CD4-positive, alpha-beta memory T cell (primary cell): ENCODE results near the gene RAP1A. TPM values are rescaled to one million over a fixed set of nuclear protein-coding genes. Genes with fewer than 3 reads are reported as not detected.

ENCODE experiments used
- CTCF ChIA-PET: fragments of 350-600 bp; sonication (Branson Sonifier 250); formaldehyde crosslinking; loops from one replicate; lab custom pipeline; 2021; ENCODE audit warnings: inconsistent platforms; ENCODE audit not compliant: partially characterized antibody; lab: Charles Lee
- POLR2A ChIA-PET: fragments of 350-600 bp; sonication (Branson Sonifier 250); formaldehyde crosslinking; loops from one replicate; lab custom pipeline; 2021; ENCODE audit not compliant: partially characterized antibody; lab: Charles Lee
- DNase-seq, 5 donors: peaks; one replicate each; pipeline versions ENCODE4 v3.0.0 to v3.0.0-alpha.2; 2020 to 2022; ENCODE audit warnings: mixed read lengths in 1 of 5
- H3K27ac ChIP-seq: one replicate; pipeline ENCODE4 v1.7.0; 2013; ENCODE audit warnings: low read depth, low read length
- H3K27me3 ChIP-seq: 2 replicates; pipeline ENCODE4 v1.7.0; 2013; ENCODE audit warnings: mild to moderate bottlenecking, low read length, moderate library complexity; ENCODE audit not compliant: insufficient read depth
- H3K36me3 ChIP-seq: 2 replicates; pipeline ENCODE4 v1.7.0; 2013; ENCODE audit warnings: mild to moderate bottlenecking, low read length, moderate library complexity; ENCODE audit not compliant: insufficient read depth
- H3K4me1 ChIP-seq: 2 replicates; pipeline ENCODE4 v1.7.0; 2013; ENCODE audit warnings: mild to moderate bottlenecking, low read length, moderate library complexity; ENCODE audit not compliant: insufficient read depth
- H3K4me3 ChIP-seq, 2 donors: one replicate each; pipeline ENCODE4 v1.7.0; 2013; ENCODE audit warnings: low read length in 2 of 2, mild to moderate bottlenecking in 1 of 2
- H3K9me3 ChIP-seq, 2 donors: one replicate each; pipeline ENCODE4 v1.7.0; 2013; ENCODE audit warnings: low read length in 2 of 2, control low read depth in 1 of 2; ENCODE audit not compliant: control insufficient read depth in 1 of 2
- H3K27ac Mint-ChIP-seq, 7 donors: one replicate each; pipeline ENCODE4 v1.8.0; 2020 to 2021; ENCODE audit warnings: mixed read lengths in 7 of 7, mild to moderate bottlenecking in 6 of 7, inconsistent platforms in 3 of 7, moderate library complexity in 3 of 7
- H3K27me3 Mint-ChIP-seq, 2 donors: one replicate each; pipeline ENCODE4 v1.8.0; 2020 to 2021; ENCODE audit warnings: mixed read lengths in 2 of 2
- H3K36me3 Mint-ChIP-seq, 2 donors: one replicate each; pipeline ENCODE4 v1.8.0; 2020 to 2021; ENCODE audit warnings: mixed read lengths in 2 of 2, inconsistent platforms in 1 of 2, mild to moderate bottlenecking in 1 of 2
- H3K4me1 Mint-ChIP-seq, 4 donors: one replicate each; pipeline ENCODE4 v1.8.0; 2020 to 2021; ENCODE audit warnings: mixed read lengths in 4 of 4, mild to moderate bottlenecking in 1 of 4
- H3K4me3 Mint-ChIP-seq, 8 donors: one replicate each; pipeline ENCODE4 v1.8.0; 2020 to 2021; ENCODE audit warnings: mixed read lengths in 8 of 8, mild to moderate bottlenecking in 7 of 8, moderate library complexity in 6 of 8, inconsistent platforms in 3 of 8
- H3K9me3 Mint-ChIP-seq, 8 donors: one replicate each; pipeline ENCODE4 v1.8.0; 2020 to 2021; ENCODE audit warnings: mixed read lengths in 8 of 8, mild to moderate bottlenecking in 5 of 8, inconsistent platforms in 3 of 8, moderate library complexity in 1 of 8
- intact Hi-C: fragments of 100-400 bp; cut with micrococcal nuclease; formaldehyde crosslinking; loops from one replicate; pipeline ENCODE4 v1.15.1; 2023
- polyA plus RNA-seq, 2 donors: library from polyadenylated mRNA; unstranded; fragments of 300-500 nt; fragmentation: Illumina TruSeq; gene quantifications; one replicate each; pipeline ENCODE4 v1.2.3, GENCODE V29; 2021
- total RNA-seq, 2 experiments: library from RNA; stranded (reverse); gene quantifications; one replicate each; pipeline ENCODE4 v1.2.3, GENCODE V29; 2021

The RAP1A gene
- total and polyA plus RNA-seq, 4 experiments from 2014 or later, result 67.2 to 134 (median 108) TPM

- Mint-ChIP-seq H3K4me1 (peaks cover 39 to 80% (median 66%) of the 10 kb centered on the region in 4 donors), H3K27ac (peak overlapping the region in 6 of 7 donors; percentile 12 to 70 (median 33)), H3K27me3 (no peaks in the 10 kb centered on the region), H3K9me3 (peaks cover 0 to 3% (median 0%) of the 10 kb centered on the region in 8 donors), H3K4me3 (peak overlapping the region in 1 of 8 donors; percentile 26), H3K36me3 (peaks cover 8 to 19% of the 10 kb centered on the region in 2 donors)
- no peaks in the 10 kb centered on the region for H3K27me3 ChIP-seq
- no peaks in the 10 kb centered on the region for H3K9me3 ChIP-seq
- no peak for DNase-seq
- no peaks in the 10 kb centered on the region for H3K36me3 ChIP-seq
- ChIA-PET CTCF (interaction anchor here (0.7 to 1.4 kb wide), 5 partner anchors 9 to 122 kb away, joined by 3 to 4 read pairs (median 3); no protein-coding TSS in a partner anchor), POLR2A (interaction anchor here (1.3 kb wide), 1 partner anchor 20 kb away, joined by 5 read pairs; the partner anchor contains the start of gene RAP1A)
- intact Hi-C loops, result no loop called here
- peaks cover 76% of the 10 kb centered on the region for H3K4me1 ChIP-seq
- no peak overlapping the region for H3K4me3 ChIP-seq
- no peak overlapping the region for H3K27ac ChIP-seq
These were observed 20.1 kb downstream of the RAP1A start for GRCh38 chr1:111639602-111640198.

- H3K27me3 Mint-ChIP-seq, result no peaks in the 10 kb centered on the region
- CTCF ChIA-PET, result no interaction called here
- Histone ChIP-seq H3K27ac (no peak overlapping the region), H3K36me3 (no peaks in the 10 kb centered on the region), H3K27me3 (no peaks in the 10 kb centered on the region), H3K4me3 (no peak overlapping the region), H3K9me3 (no peaks in the 10 kb centered on the region), H3K4me1 (peaks cover 78% of the 10 kb centered on the region)
- H3K36me3 Mint-ChIP-seq, result peaks cover 17 to 19% of the 10 kb centered on the region in 2 donors
- peak overlapping the region in 2 of 8 donors; percentile 1 to 35 for H3K4me3 Mint-ChIP-seq
- peak overlapping the region in 3 of 7 donors; percentile 7 to 78 (median 38) for H3K27ac Mint-ChIP-seq
- H3K4me1 Mint-ChIP-seq, result peaks cover 52 to 85% (median 70%) of the 10 kb centered on the region in 4 donors
- DNase-seq, result no peak
- peaks cover 0 to 3% (median 0%) of the 10 kb centered on the region in 8 donors for H3K9me3 Mint-ChIP-seq
- intact Hi-C loops, result no loop called here
- POLR2A ChIA-PET, result no interaction called here
These were observed 23.5 kb downstream of the RAP1A start for GRCh38 chr1:111643097-111643496.

DNA sequence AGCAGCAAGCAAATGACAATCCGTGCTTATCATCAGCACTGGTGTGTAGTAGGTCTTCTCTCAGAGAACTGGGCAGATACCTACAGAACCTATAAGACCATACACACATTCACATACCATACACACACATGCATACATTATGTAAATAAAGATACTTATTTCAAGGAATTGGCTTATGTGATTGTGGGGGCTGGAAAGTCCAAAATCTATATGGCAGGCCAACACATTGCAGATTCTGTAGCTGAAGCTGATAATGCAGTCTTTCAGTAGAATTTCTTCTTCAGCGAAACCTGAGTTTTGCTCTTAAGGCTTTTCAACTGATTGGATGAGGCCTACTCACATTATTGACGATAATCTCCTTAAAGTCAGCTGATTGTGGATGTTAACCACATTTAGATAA, 24.1 kb downstream of the RAP1A start:
- Histone ChIP-seq H3K27ac (no peak overlapping the region), H3K27me3 (no peaks in the 10 kb centered on the region), H3K36me3 (no peaks in the 10 kb centered on the region), H3K4me1 (peaks cover 78% of the 10 kb centered on the region), H3K4me3 (no peak overlapping the region), H3K9me3 (no peaks in the 10 kb centered on the region)
- H3K4me3 Mint-ChIP-seq, result peak overlapping the region in 1 of 8 donors; percentile 1
- peak overlapping the region in 5 of 7 donors; percentile 7 to 91 (median 38) for H3K27ac Mint-ChIP-seq
- peaks cover 22 to 24% of the 10 kb centered on the region in 2 donors for H3K36me3 Mint-ChIP-seq
- ChIA-PET POLR2A (interaction anchor here (0.6 to 2.4 kb wide), 5 partner anchors 10 to 136 kb away, joined by 3 to 6 read pairs (median 5); partner anchors contain the start of gene RAP1A), CTCF (interaction anchor here (1.2 kb wide), 1 partner anchor 36 kb away, joined by 3 read pairs; no protein-coding TSS in a partner anchor)
- H3K4me1 Mint-ChIP-seq, result peaks cover 52 to 85% (median 70%) of the 10 kb centered on the region in 4 donors
- H3K27me3 Mint-ChIP-seq, result no peaks in the 10 kb centered on the region
- peaks cover 0 to 3% (median 0%) of the 10 kb centered on the region in 8 donors for H3K9me3 Mint-ChIP-seq
- DNase-seq, result no peak
- intact Hi-C loops, result loop anchor here (1.0 kb wide), 1 partner anchor 10 kb away; no protein-coding TSS in a partner anchor

DNA sequence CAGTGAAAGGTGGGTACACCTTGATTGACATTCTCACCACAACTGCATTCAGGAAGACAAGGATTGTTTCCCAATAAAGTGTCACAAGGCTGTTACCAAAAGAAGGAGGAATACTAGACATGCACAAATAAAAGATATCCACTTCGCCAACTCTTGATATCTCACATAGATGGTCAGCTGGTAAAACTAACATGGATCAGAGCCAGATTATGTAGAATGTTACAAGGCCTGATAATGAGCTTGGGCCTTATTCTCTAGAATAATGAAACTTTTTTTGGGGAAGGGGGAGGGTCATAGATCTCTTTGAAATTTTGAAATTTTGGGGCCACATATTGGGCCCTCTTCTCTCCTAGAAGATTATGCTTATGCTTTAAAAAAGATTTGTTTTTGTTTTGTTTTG, 24.9 kb downstream of the RAP1A start:
- ChIA-PET CTCF (interaction anchor here (0.8 to 2.6 kb wide), 4 partner anchors 8 to 136 kb away, joined by 3 to 15 read pairs (median 3); no protein-coding TSS in a partner anchor), POLR2A (interaction anchor here (1.3 to 2.4 kb wide), 4 partner anchors 16 to 137 kb away, joined by 4 to 6 read pairs (median 5); partner anchors contain the start of gene RAP1A)
- Mint-ChIP-seq H3K27ac (peak overlapping the region in 6 of 7 donors; percentile 38 to 91 (median 61)), H3K27me3 (no peaks in the 10 kb centered on the region), H3K4me3 (peak overlapping the region in 3 of 8 donors; percentile 5 to 77 (median 53)), H3K36me3 (peaks cover 27 to 28% of the 10 kb centered on the region in 2 donors), H3K4me1 (peaks cover 59 to 85% (median 71%) of the 10 kb centered on the region in 4 donors), H3K9me3 (peaks cover 0 to 3% (median 0%) of the 10 kb centered on the region in 8 donors)
- Histone ChIP-seq H3K36me3 (no peaks in the 10 kb centered on the region), H3K4me3 (no peak overlapping the region), H3K9me3 (no peaks in the 10 kb centered on the region), H3K27ac (no peak overlapping the region), H3K27me3 (no peaks in the 10 kb centered on the region), H3K4me1 (peaks cover 78% of the 10 kb centered on the region)
- no peak for DNase-seq
- intact Hi-C loops, result loop anchor here (1.0 kb wide), 1 partner anchor 11 kb away; no protein-coding TSS in a partner anchor

GRCh38 chr1:111647736-111648135, 28.1 kb downstream of the RAP1A start:
- CTCF ChIA-PET, result interaction anchor here (1.6 to 3.5 kb wide), 2 partner anchors 9 to 139 kb away, joined by 4 to 30 read pairs; no protein-coding TSS in a partner anchor
- intact Hi-C loops, result no loop called here
- peak in 3 of 5 donors; percentile 36 to 50 (median 41) for DNase-seq
- no peak overlapping the region for H3K27ac ChIP-seq
- Mint-ChIP-seq H3K36me3 (peaks cover 23 to 37% of the 10 kb centered on the region in 2 donors), H3K9me3 (peaks cover 0 to 3% (median 0%) of the 10 kb centered on the region in 8 donors), H3K4me3 (peak overlapping the region in 7 of 8 donors; percentile 36 to 84 (median 65)), H3K27me3 (no peaks in the 10 kb centered on the region), H3K27ac (peak overlapping the region; percentile 54 to 95 (median 88)), H3K4me1 (peaks cover 62 to 93% (median 79%) of the 10 kb centered on the region in 4 donors)
- H3K27me3 ChIP-seq, result no peaks in the 10 kb centered on the region
- H3K4me3 ChIP-seq, result no peak overlapping the region
- peaks cover 84% of the 10 kb centered on the region for H3K4me1 ChIP-seq
- H3K36me3 ChIP-seq, result no peaks in the 10 kb centered on the region
- POLR2A ChIA-PET, result interaction anchor here (1.0 to 1.1 kb wide), 2 partner anchors 21 to 54 kb away, joined by 3 to 4 read pairs; no protein-coding TSS in a partner anchor
- H3K9me3 ChIP-seq, result no peaks in the 10 kb centered on the region

GRCh38 chr1:111648806-111649205, 29.2 kb downstream of the RAP1A start:
- peaks cover 85% of the 10 kb centered on the region for H3K4me1 ChIP-seq
- peak overlapping the region; percentile 0 for H3K27ac ChIP-seq
- no peak for DNase-seq
- H3K9me3 ChIP-seq, result no peaks in the 10 kb centered on the region
- H3K36me3 Mint-ChIP-seq, result peaks cover 14 to 36% of the 10 kb centered on the region in 2 donors
- H3K9me3 Mint-ChIP-seq, result peaks cover 0 to 3% (median 0%) of the 10 kb centered on the region in 8 donors
- H3K27me3 Mint-ChIP-seq, result no peaks in the 10 kb centered on the region
- intact Hi-C loops, result no loop called here
- peak overlapping the region in 5 of 8 donors; percentile 36 to 73 (median 56) for H3K4me3 Mint-ChIP-seq
- H3K4me1 Mint-ChIP-seq, result peaks cover 68 to 92% (median 81%) of the 10 kb centered on the region in 4 donors
- peak overlapping the region; percentile 28 to 84 (median 77) for H3K27ac Mint-ChIP-seq
- ChIA-PET POLR2A (interaction anchor here (0.7 to 2.3 kb wide), 4 partner anchors 10 to 141 kb away, joined by 3 to 12 read pairs (median 6); no protein-coding TSS in a partner anchor), CTCF (interaction anchor here (0.9 to 3.5 kb wide), 6 partner anchors 9 to 140 kb away, joined by 3 to 30 read pairs (median 4); no protein-coding TSS in a partner anchor)
- no peak overlapping the region for H3K4me3 ChIP-seq
- H3K36me3 ChIP-seq, result no peaks in the 10 kb centered on the region
- H3K27me3 ChIP-seq, result no peaks in the 10 kb centered on the region
